Keratinocyte (primary cell): ENCODE results near the gene ZNFX1. TPM values are rescaled to one million over a fixed set of nuclear protein-coding genes. Genes with fewer than 3 reads are reported as not detected.

ENCODE experiments used
- DNase-seq: peaks from one replicate; pipeline ENCODE4 v3.0.0-alpha.2; 2011; ENCODE audit warnings: low read depth, missing footprints, low spot score
- FAIRE-seq: peaks from 2 replicates; lab custom pipeline; 2011; peaks lifted over from hg19 to GRCh38; lab: Jason Lieb, UNC
- H2AFZ ChIP-seq: 2 replicates; pipeline ENCODE4 v1.6.0; 2012; ENCODE audit warnings: low read length, control low read depth, inconsistent platforms; ENCODE audit not compliant: control insufficient read depth
- H3K27ac ChIP-seq: 2 replicates; pipeline ENCODE4 v1.5.1; 2011; ENCODE audit warnings: low read length; ENCODE audit not compliant: control insufficient read depth, insufficient read depth
- H3K27me3 ChIP-seq: 3 replicates; pipeline ENCODE4 v1.6.0; 2011; ENCODE audit warnings: low read length; ENCODE audit not compliant: control insufficient read depth, insufficient read depth; ENCODE audit errors: extremely low read depth
- H3K36me3 ChIP-seq, 2 experiments: 2 replicates in 1 of 2; 3 replicates in 1 of 2; pipeline ENCODE4 v1.5.1; 2011; ENCODE audit warnings: low read length in 2 of 2, mild to moderate bottlenecking in 1 of 2; ENCODE audit not compliant: control insufficient read depth in 2 of 2, insufficient read depth in 2 of 2; ENCODE audit errors: extremely low read depth in 1 of 2
- H3K4me1 ChIP-seq: 3 replicates; pipeline ENCODE4 v1.5.1; 2011; ENCODE audit warnings: low read length; ENCODE audit not compliant: control insufficient read depth, insufficient read depth; ENCODE audit errors: extremely low read depth
- H3K4me2 ChIP-seq: 3 replicates; pipeline ENCODE4 v1.6.0; 2011; ENCODE audit warnings: low read depth, low read length; ENCODE audit not compliant: control insufficient read depth, insufficient read depth; ENCODE audit errors: extremely low read depth
- H3K4me3 ChIP-seq, 3 experiments: fragments of 200-600 bp in 1 of 3; sonication (generic) in 1 of 3; 2 replicates in 2 of 3; 3 replicates in 1 of 3; pipeline ENCODE4 v1.5.1; 2011 to 2016; ENCODE audit warnings: low read length in 3 of 3, mild to moderate bottlenecking in 3 of 3, control low read depth in 2 of 3, inconsistent platforms in 1 of 3, low read depth in 1 of 3, mixed read lengths in 1 of 3, mixed run types in 1 of 3, moderate library complexity in 1 of 3; ENCODE audit not compliant: control insufficient read depth in 2 of 3, insufficient read depth in 2 of 3; ENCODE audit errors: extremely low read depth in 1 of 3
- H3K79me2 ChIP-seq: 2 replicates; pipeline ENCODE4 v1.6.0; 2012; ENCODE audit warnings: low read length; ENCODE audit not compliant: control insufficient read depth, insufficient read depth
- H3K9ac ChIP-seq: 3 replicates; pipeline ENCODE4 v1.6.0; 2011; ENCODE audit warnings: low read length; ENCODE audit not compliant: control insufficient read depth, insufficient read depth; ENCODE audit errors: extremely low read depth
- H3K9me1 ChIP-seq: 3 replicates; pipeline ENCODE4 v1.6.0; 2011; ENCODE audit warnings: low read length; ENCODE audit not compliant: control insufficient read depth, insufficient read depth; ENCODE audit errors: extremely low read depth
- H3K9me3 ChIP-seq: 2 replicates; pipeline ENCODE4 v1.5.1; 2012; ENCODE audit warnings: low read depth, low read length; ENCODE audit not compliant: control insufficient read depth
- H4K20me1 ChIP-seq: 3 replicates; pipeline ENCODE4 v1.6.0; 2011; ENCODE audit warnings: low read length; ENCODE audit not compliant: control insufficient read depth, insufficient read depth; ENCODE audit errors: extremely low read depth
- CTCF ChIP-seq, 3 experiments: IDR thresholded peaks in 1 of 3; conservative IDR thresholded peaks in 1 of 3; optimal IDR thresholded peaks in 1 of 3; 2 replicates in 2 of 3; 3 replicates in 1 of 3; pipeline versions ENCODE3 to v1.5.1; 2011; ENCODE audit warnings: low read length in 3 of 3, mild to moderate bottlenecking in 3 of 3, moderate library complexity in 2 of 3, control low read depth in 1 of 3, inconsistent platforms in 1 of 3; ENCODE audit not compliant: insufficient read depth in 2 of 3; ENCODE audit errors: extremely low read depth in 1 of 3
- EZH2 ChIP-seq: IDR thresholded peaks from one replicate; pipeline ENCODE4 v1.6.1; 2012; ENCODE audit warnings: inconsistent platforms, mild to moderate bottlenecking, low read length, moderate library complexity
- dilution Hi-C: fragments of 300-500 bp; cut with MboI; formaldehyde crosslinking; loops from one replicate; pipeline ENCODE4 v1.7.0; 2020; ENCODE audit warnings: low sequenced_read_pairs; ENCODE audit not compliant: extremely low pct_ligation_motif_present
- polyA plus RNA-seq, 5 experiments: library from polyadenylated mRNA; depleted of rRNA in 3 of 5; stranded (reverse) in 3 of 5; stranded (forward) in 1 of 5; unstranded in 1 of 5; fragments of >200 nt; gene quantifications; 1 replicate in 1 of 5; 2 replicates in 3 of 5; 3 replicates in 1 of 5; pipeline versions ENCODE4 v1.2.1 to v1.2.3, GENCODE V29; 2011 to 2012; ENCODE audit warnings: missing spikeins in 2 of 5, low read depth in 1 of 5, low replicate concordance in 1 of 5

The ZNFX1 gene
- polyA plus RNA-seq, 1 donor (not counting 4 experiments of a cell fraction or from before 2014, with no cell fraction given) = 14.2 TPM

DNA sequence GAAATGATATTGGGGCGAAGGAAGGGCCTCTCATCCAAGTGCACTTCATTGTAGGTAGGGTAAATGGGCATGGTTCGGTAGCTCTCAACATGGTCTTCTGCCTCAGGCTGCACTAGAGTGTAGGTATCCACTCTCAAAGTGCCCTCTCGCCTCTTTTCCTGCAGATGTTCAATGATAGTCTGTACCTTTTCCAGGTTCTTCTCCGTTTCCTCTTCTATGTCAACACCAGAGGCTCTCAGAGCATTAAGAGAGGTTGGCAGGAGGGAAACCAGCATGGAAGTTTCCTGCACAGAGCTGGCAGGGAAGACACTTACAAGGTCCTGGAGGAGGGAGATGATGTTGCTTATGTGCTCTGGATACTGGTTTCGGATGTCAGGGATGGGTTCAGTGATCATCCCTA, 7.1 kb downstream of the ZNFX1 start:
- Histone ChIP-seq H3K27me3 (no peaks in the 10 kb centered on the region), H3K9me3 (no peaks in the 10 kb centered on the region), H3K27ac (no peak overlapping the region), H3K4me1 (peaks cover 8% of the 10 kb centered on the region), H3K4me2 (no peak overlapping the region), H3K4me3 (no peak overlapping the region), H2AFZ (no peak overlapping the region), H3K36me3 (peaks cover 30 to 58% of the 10 kb centered on the region in 2 experiments), H3K79me2 (peaks cover 84% of the 10 kb centered on the region), H4K20me1 (peaks cover 33% of the 10 kb centered on the region), H3K9me1 (peaks cover 4% of the 10 kb centered on the region), H3K9ac (no peak overlapping the region)
- DNase-seq = no peak
- no peak for FAIRE-seq
- dilution Hi-C loops = no loop called here
- TF ChIP-seq EZH2 (no peak), CTCF (optimal IDR thresholded peaks at IDR 0.05 in 1 of 3, IDR thresholded peaks at IDR 0.05 in 1 of 3, conservative IDR thresholded peaks at IDR 0.05 in 1 of 3; ENCODE audit: extremely low read depth in 1 of 3, insufficient read depth in 2 of 3, low read length in 3 of 3) (no peak)

- peaks cover 29% of the 10 kb centered on the region for H4K20me1 ChIP-seq
- dilution Hi-C loops = no loop called here
- no peak overlapping the region for H2AFZ ChIP-seq
- no peaks in the 10 kb centered on the region for H3K27me3 ChIP-seq
- H3K4me3 ChIP-seq = no peak overlapping the region
- no peak overlapping the region for H3K4me2 ChIP-seq
- peaks cover 2% of the 10 kb centered on the region for H3K4me1 ChIP-seq
- peaks cover 29 to 57% of the 10 kb centered on the region in 2 experiments for H3K36me3 ChIP-seq
- TF ChIP-seq EZH2 = no peak
- no peak for TF ChIP-seq CTCF (optimal IDR thresholded peaks at IDR 0.05 in 1 of 3, IDR thresholded peaks at IDR 0.05 in 1 of 3, conservative IDR thresholded peaks at IDR 0.05 in 1 of 3; ENCODE audit: extremely low read depth in 1 of 3, insufficient read depth in 2 of 3, low read length in 3 of 3)
- DNase-seq = no peak
- no peaks in the 10 kb centered on the region for H3K9me3 ChIP-seq
- H3K27ac ChIP-seq = no peak overlapping the region
- H3K79me2 ChIP-seq = peaks cover 82% of the 10 kb centered on the region
- H3K9ac ChIP-seq = no peak overlapping the region
- peaks cover 4% of the 10 kb centered on the region for H3K9me1 ChIP-seq
- no peak for FAIRE-seq
Measured at GRCh38 chr20:49270177-49270576, 7.7 kb downstream of the ZNFX1 start.
